GM12878 (cell line): Measurements from ENCODE around the gene SDR9C7. TPM values are rescaled to one million over a fixed set of nuclear protein-coding genes. Genes with fewer than 3 reads are reported as not detected.
"Not testable (repeated sequence)": the region's sequence is repeated elsewhere in the genome, so short reads cannot be mapped to it uniquely, and the experiment has no call there.

Experiments used
- ATAC-seq: fragments of 200-7000 bp; cut with Tn5 transposase; 3 replicates; pipeline ENCODE4 v1.9.1; 2020; ENCODE audit warnings: mild to moderate bottlenecking, moderate library complexity
- BruUV-seq: library from RNA; stranded (reverse); fragments of 400-500 nt; replicated peaks from 2 replicates; lab custom pipeline; 2021; lab: Mats Ljungman, UMichigan
- CTCF ChIA-PET: fragments of 300-600 bp; sonication (Branson Sonifier 250); formaldehyde crosslinking; extraction: SDS; loops from one replicate; lab custom pipeline; 2021; ENCODE audit warnings: inconsistent platforms; lab: Yijun Ruan, JAX
- POLR2A ChIA-PET: fragments of 350-600 bp; formaldehyde crosslinking; extraction: SDS; loops from one replicate; lab custom pipeline; 2021; ENCODE audit warnings: inconsistent platforms; lab: Charles Lee
- RAD21 ChIA-PET: fragments of 300-600 bp; sonication (Branson Sonifier 250); formaldehyde crosslinking; loops from one replicate; lab custom pipeline; 2023; ENCODE audit warnings: antibody characterized with exemption; ENCODE audit not compliant: unreplicated experiment; lab: Charles Lee
- SMC1A ChIA-PET: fragments of 300-600 bp; sonication (Branson Sonifier 250); formaldehyde crosslinking; loops from one replicate; lab custom pipeline; 2023; ENCODE audit not compliant: unreplicated experiment, uncharacterized antibody; lab: Charles Lee
- DNase-seq: peaks from one replicate; pipeline ENCODE4 v3.0.0-alpha.2; 2011; ENCODE audit warnings: low read depth, low spot score
- FAIRE-seq: peaks from 3 replicates; lab custom pipeline; 2011; peaks lifted over from hg19 to GRCh38; lab: Jason Lieb, UNC
- H2AFZ ChIP-seq: 2 replicates; pipeline ENCODE4 v1.6.0; 2011; ENCODE audit warnings: low read depth, low read length, control low read depth; ENCODE audit not compliant: control insufficient read depth
- H3K27ac ChIP-seq: 2 replicates; pipeline ENCODE4 v1.5.1; 2011; ENCODE audit warnings: control low read depth; ENCODE audit not compliant: control insufficient read depth, insufficient read depth
- H3K27me3 ChIP-seq, 2 experiments: replicated peaks in 1 of 2; 2 replicates each; pipeline versions ENCODE4 v1.6.0 to v1.6.1; 2011; ENCODE audit warnings: low read length in 1 of 2; ENCODE audit not compliant: control insufficient read depth in 2 of 2, insufficient read depth in 2 of 2
- H3K36me3 ChIP-seq, 2 experiments: 2 replicates each; pipeline ENCODE4 v1.5.1; 2011; ENCODE audit warnings: low read length in 1 of 2; ENCODE audit not compliant: control insufficient read depth in 2 of 2, insufficient read depth in 2 of 2
- H3K4me1 ChIP-seq: 2 replicates; pipeline ENCODE4 v1.6.1; 2011; ENCODE audit warnings: mild to moderate bottlenecking, low read length, moderate library complexity, mixed read lengths; ENCODE audit not compliant: control insufficient read depth, insufficient read depth
- H3K4me2 ChIP-seq: 2 replicates; pipeline ENCODE4 v1.6.0; 2011; ENCODE audit warnings: control low read depth; ENCODE audit not compliant: control insufficient read depth, insufficient read depth
- H3K4me3 ChIP-seq: fragments of 200-600 bp; sonication (generic); 2 replicates; pipeline ENCODE4 v1.5.1; 2016
- H3K79me2 ChIP-seq: 2 replicates; pipeline ENCODE4 v1.6.0; 2011; ENCODE audit warnings: low read length; ENCODE audit not compliant: control insufficient read depth, insufficient read depth
- H3K9ac ChIP-seq: 2 replicates; pipeline ENCODE4 v1.8.0; 2011; ENCODE audit warnings: low read length, control low read depth, mixed read lengths; ENCODE audit not compliant: control insufficient read depth, insufficient read depth
- H3K9me3 ChIP-seq: replicated peaks from 3 replicates; pipeline ENCODE4 v1.5.1; 2011; ENCODE audit warnings: mild to moderate bottlenecking, low read length; ENCODE audit not compliant: control insufficient read depth, insufficient read depth
- H4K20me1 ChIP-seq: 2 replicates; pipeline ENCODE4 v1.6.0; 2011; ENCODE audit not compliant: control insufficient read depth, insufficient read depth
- BCL3 ChIP-seq: IDR thresholded peaks from 2 replicates; pipeline ENCODE4 v1.6.1; 2011; ENCODE audit warnings: borderline replicate concordance, low read depth, mild to moderate bottlenecking, moderate library complexity, low read length; ENCODE audit not compliant: insufficient read depth, poor library complexity, severe bottlenecking
- BRCA1 ChIP-seq: IDR thresholded peaks from 2 replicates; pipeline ENCODE4 v1.6.1; 2011; ENCODE audit warnings: low read depth, low read length, improper control_type of control experiment
- CHD1 ChIP-seq: IDR thresholded peaks from 2 replicates; pipeline ENCODE4 v1.6.1; 2012; ENCODE audit warnings: low read depth, low read length, improper control_type of control experiment
- CREM ChIP-seq: IDR thresholded peaks from 2 replicates; pipeline ENCODE4 v1.6.1; 2014; ENCODE audit warnings: antibody characterized with exemption, low read depth
- NKRF ChIP-seq: fragments of 450-650 bp; conservative IDR thresholded peaks from 2 replicates; pipeline ENCODE4 v1.6.1; 2017; ENCODE audit warnings: mild to moderate bottlenecking, moderate library complexity
- POLR2AphosphoS2 ChIP-seq: IDR thresholded peaks from 2 replicates; pipeline ENCODE4 v1.6.1; 2011; ENCODE audit warnings: low read depth, mild to moderate bottlenecking, low read length, improper control_type of control experiment, moderate library complexity
- RUNX3 ChIP-seq: IDR thresholded peaks from 2 replicates; pipeline ENCODE4 v1.6.1; 2012; ENCODE audit warnings: low read length, inconsistent platforms
- ZBED1 ChIP-seq: IDR thresholded peaks from 2 replicates; pipeline ENCODE4 v1.6.1; 2016; ENCODE audit warnings: borderline replicate concordance
- ZBTB33 ChIP-seq: fragments of 450-650 bp; IDR thresholded peaks from 2 replicates; pipeline ENCODE4 v1.6.1; 2017; ENCODE audit warnings: mild to moderate bottlenecking
- ZNF384 ChIP-seq: IDR thresholded peaks from 2 replicates; pipeline ENCODE4 v1.6.1; 2012; ENCODE audit warnings: low read depth, mild to moderate bottlenecking, low read length, improper control_type of control experiment, borderline replicate concordance
- WGBS: methylation state at CpG from one replicate; pipeline ENCODE4 v1.1.6; 2016; ENCODE audit warnings: low lambda C conversion rate; ENCODE audit not compliant: insufficient replicate concordance, insufficient coverage; ENCODE audit errors: missing lambda C conversion rate; 5-methylcytosine and 5-hydroxymethylcytosine counted together
- in situ Hi-C: fragments of 300-500 bp; cut with MboI; formaldehyde crosslinking; loops from 9 replicates; pipeline ENCODE4 v1.14.3; 2018; ENCODE audit warnings: mixed read lengths
- intact Hi-C: fragments of 100-400 bp; cut with micrococcal nuclease; formaldehyde crosslinking; loops from one replicate; pipeline ENCODE4 v1.14.2; 2022; ENCODE audit not compliant: unreplicated experiment
- polyA plus RNA-seq, 11 experiments: library from polyadenylated mRNA; depleted of rRNA in 4 of 11; unstranded in 6 of 11; stranded (reverse) in 5 of 11; fragments of >200 nt; fragmentation: Nextera tagmentation in 4 of 11; fragmentation: Illumina TruSeq in 1 of 11; extraction: Ambion mirVana in 4 of 11; extraction: Trizol in 1 of 11; gene quantifications; 1 replicate in 1 of 11; 2 replicates in 10 of 11; pipeline versions ENCODE4 v1.2.1 to v1.2.3, GENCODE V29; 2011 to 2016; ENCODE audit warnings: inconsistent platforms in 2 of 11, missing spikeins in 2 of 11, low read depth in 1 of 11
- total RNA-seq, 4 experiments: library from RNA; depleted of rRNA in 3 of 4; stranded (reverse); fragments of >200 nt in 3 of 4; fragmentation: Illumina TruSeq in 1 of 4; extraction: Trizol in 1 of 4; gene quantifications; 2 replicates each; pipeline versions ENCODE4 v1.2.1 to v1.2.3, GENCODE V29; 2013 to 2021

SDR9C7 gene
- total and polyA plus RNA-seq, 10 of the 15 experiments (the other 5 are each of a cell fraction or from before 2014, with no cell fraction given), result 0.04 TPM; not detected in 9

- no peak overlapping the region for H3K4me3 ChIP-seq
- TF ChIP-seq RUNX3 (no peak), ZBED1 (no peak), NKRF (no peak), ZNF384 (no peak), CREM (no peak), ZBTB33 (no peak), BRCA1 (no peak), POLR2AphosphoS2 (no peak), BCL3 (no peak), CHD1 (no peak)
- H3K9ac ChIP-seq, result no peak overlapping the region
- H3K4me2 ChIP-seq, result no peak overlapping the region
- in situ Hi-C loops (no loop called here), intact Hi-C loops (no loop called here)
- POLR2A ChIA-PET, result no interaction called here
- no peaks in the 10 kb centered on the region for H4K20me1 ChIP-seq
- H3K36me3 ChIP-seq, result no peaks in the 10 kb centered on the region
- H3K4me1 ChIP-seq, result no peaks in the 10 kb centered on the region
- H2AFZ ChIP-seq, result no peak overlapping the region
- H3K9me3 ChIP-seq, result no peaks in the 10 kb centered on the region
- SMC1A ChIA-PET, result no interaction called here
- ATAC-seq (no peak), DNase-seq (no peak), FAIRE-seq (no peak)
- no peak overlapping the region for H3K27ac ChIP-seq
- no TSS peak for BruUV-seq
- RAD21 ChIA-PET, result no interaction called here
- no peaks in the 10 kb centered on the region for H3K79me2 ChIP-seq
- no peaks in the 10 kb centered on the region for H3K27me3 ChIP-seq
- CTCF ChIA-PET, result interaction anchor here (0.6 kb wide), 1 partner anchor 146 kb away, joined by 3 read pairs; no protein-coding TSS in a partner anchor
- 57% methylated on average over 3 of the region's 3 CpGs for WGBS
These were observed 44.4 kb upstream of the SDR9C7 start for GRCh38 chr12:56978397-56979138.

- 21% methylated on average over 3 of the region's 4 CpGs for WGBS
- intact Hi-C loops, DNase-seq: not testable (repeated sequence)
These were observed 43.2 kb upstream of the SDR9C7 start for GRCh38 chr12:56977361-56977760.

More at GRCh38 chr12:56977361-56977760, 43.2 kb upstream of the SDR9C7 start:
- BruUV-seq, H2AFZ ChIP-seq, H3K27me3 ChIP-seq, H3K9ac ChIP-seq, FAIRE-seq, H3K4me3 ChIP-seq, H4K20me1 ChIP-seq, H3K4me2 ChIP-seq, in situ Hi-C loops, H3K79me2 ChIP-seq, H3K4me1 ChIP-seq, SMC1A ChIA-PET, RAD21 ChIA-PET, H3K9me3 ChIP-seq, POLR2A ChIA-PET, H3K27ac ChIP-seq, CTCF ChIA-PET, ATAC-seq, H3K36me3 ChIP-seq: not testable (repeated sequence)
